Left colon (tissue), 2 donors: ENCODE results near the gene NUP50. TPM values are rescaled to one million over a fixed set of nuclear protein-coding genes. Genes with fewer than 3 reads are reported as not detected.

Source experiments
- ATAC-seq: fragments of 200-7000 bp; cut with Tn5 transposase; one replicate; pipeline ENCODE4 v1.9.1; 2020; ENCODE audit warnings: mild to moderate bottlenecking, moderate library complexity
- DNase-seq, 2 donors: peaks; one replicate each; pipeline ENCODE4 v3.0.0-alpha.2; 2020
- intact Hi-C, 2 donors: fragments of 100-400 bp; cut with DNase I in 1 of 2; cut with micrococcal nuclease in 1 of 2; formaldehyde crosslinking; loops; one replicate each; pipeline versions ENCODE4 v1.11.2 to v1.14.0; 2022; cut with DNase I, micrococcal nuclease
- total RNA-seq, 2 donors: library from RNA; stranded (reverse); fragmentation: NEBNext Ultra II Directional; extraction: Animal tissue kit (Norgen Biotek cat#: 25700); gene quantifications; one replicate each; pipeline ENCODE4 v1.2.1, GENCODE V29; 2021
- donor health status: DM: no; HTN: no; CAD: no.
- donor health status: DM: yes; HTN: yes; CAD: no.

The NUP50 gene
- total RNA-seq, 2 donors from 2014 or later: 56.4 to 65.9 TPM

GRCh38 chr22:45155050-45155840, 8.5 kb upstream of the NUP50 start:
- DNase-seq (no peak), ATAC-seq (no peak)
- intact Hi-C loops: no loop called here

- DNase-seq (no peak), ATAC-seq (no peak)
- intact Hi-C loops: no loop called here
These were observed 5.8 kb upstream of the NUP50 start for GRCh38 chr22:45157907-45158306.

GRCh38 chr22:45159652-45160462, 3.9 kb upstream of the NUP50 start:
- ATAC-seq (peak; percentile 56), DNase-seq (peak; percentile 20 to 37)
- intact Hi-C loops: no loop called here

- ATAC-seq (no peak), DNase-seq (no peak)
- intact Hi-C loops: no loop called here
These were observed 1.2 kb upstream of the NUP50 start for GRCh38 chr22:45162531-45162930.

- peak in 1 of 2 donors; percentile 35 for DNase-seq
- intact Hi-C loops: no loop called here
These were observed 650 bp upstream of the NUP50 start for GRCh38 chr22:45163099-45163450.

GRCh38 chr22:45164270-45165088, 754 bp downstream of the NUP50 start:
- DNase-seq: peak; percentile 31 to 56
- intact Hi-C loops: no loop called here
- ATAC-seq: peak; percentile 44

More at GRCh38 chr22:45163099-45163450, 650 bp upstream of the NUP50 start:
- peak; percentile 38 for ATAC-seq

- intact Hi-C loops: no loop called here
- no peak for DNase-seq
These were observed 3.2 kb downstream of the NUP50 start for GRCh38 chr22:45166932-45167331.

GRCh38 chr22:45169591-45170466, 6.1 kb downstream of the NUP50 start:
- DNase-seq: no peak
- intact Hi-C loops: no loop called here
- no peak for ATAC-seq

More at GRCh38 chr22:45166932-45167331, 3.2 kb downstream of the NUP50 start:
- no peak for ATAC-seq

GRCh38 chr22:45171830-45172229, 8.1 kb downstream of the NUP50 start:
- ATAC-seq: no peak
- intact Hi-C loops: no loop called here
- no peak for DNase-seq

- DNase-seq (no peak), ATAC-seq (no peak)
- intact Hi-C loops: no loop called here
These were observed 9.3 kb downstream of the NUP50 start for GRCh38 chr22:45172881-45173585.

GRCh38 chr22:45179276-45180049, 15.7 kb downstream of the NUP50 start:
- ATAC-seq: no peak
- intact Hi-C loops: no loop called here

GRCh38 chr22:45180146-45180679, 16.5 kb downstream of the NUP50 start:
- ATAC-seq: no peak
- intact Hi-C loops: no loop called here
- no peak for DNase-seq

More at GRCh38 chr22:45179276-45180049, 15.7 kb downstream of the NUP50 start:
- DNase-seq: no peak

- intact Hi-C loops: no loop called here
- ATAC-seq (no peak), DNase-seq (no peak)
These were observed 17.5 kb downstream of the NUP50 start for GRCh38 chr22:45181240-45181639.

- ATAC-seq: no peak
- DNase-seq: no peak
- intact Hi-C loops: no loop called here
These were observed 18.0 kb downstream of the NUP50 start for GRCh38 chr22:45181766-45182165.

GRCh38 chr22:45183974-45184373, 20.2 kb downstream of the NUP50 start:
- no peak for ATAC-seq
- intact Hi-C loops: no loop called here
- no peak for DNase-seq

GRCh38 chr22:45185718-45186514, 22.2 kb downstream of the NUP50 start:
- ATAC-seq: no peak
- no peak for DNase-seq
- intact Hi-C loops: no loop called here
